ENCODE data around the gene AAGAB. TPM values are rescaled to one million over a fixed set of nuclear protein-coding genes. Genes with fewer than 3 reads are reported as not detected.

Gene AAGAB
- total and polyA plus RNA-seq, 2 donors (not counting 1 experiment from before 2014, with no cell fraction given), result 55.8 to 62.5 TPM

DNA sequence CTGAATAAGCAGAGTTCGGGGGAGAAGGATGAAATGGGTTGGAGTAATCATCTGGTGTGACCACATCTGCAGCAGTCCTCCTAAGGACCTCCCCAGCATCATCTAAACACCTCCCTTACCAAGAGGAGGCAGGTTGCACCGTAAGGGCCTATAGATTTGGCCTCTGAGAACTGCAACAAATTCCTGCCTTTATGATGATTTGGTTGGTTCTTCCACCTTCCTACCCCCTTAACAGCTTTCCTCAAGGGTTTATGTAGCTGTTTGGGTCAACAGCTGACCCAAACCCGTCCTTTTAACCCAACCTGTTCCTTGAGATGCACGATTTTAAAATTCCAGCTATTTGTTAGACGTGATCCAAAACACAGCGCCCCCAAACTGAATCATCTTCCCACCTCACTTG, 58.2 kb downstream of the AAGAB start:
- Histone ChIP-seq H3K9me3 (ENCODE audit: control insufficient read depth, insufficient read depth, low read depth, low read length) (no peaks in the 10 kb centered on the region), H3K27ac (ENCODE audit: insufficient read depth, low read length) (peak overlapping the region; percentile 69), H3K36me3 (ENCODE audit: control insufficient read depth, insufficient read depth, low read length) (peaks cover 17% of the 10 kb centered on the region), H3K4me1 (ENCODE audit: control insufficient read depth, extremely low read depth, insufficient read depth, low read length) (peaks cover 27% of the 10 kb centered on the region), H3K27me3 (ENCODE audit: control insufficient read depth, insufficient read depth, low read length) (no peaks in the 10 kb centered on the region), H3K4me3 (replicated peaks in 1 of 4; ENCODE audit: control extremely low read depth in 1 of 4, insufficient read depth in 1 of 4, low read depth in 3 of 4, low read length in 4 of 4) (no peak overlapping the region), H2AFZ (ENCODE audit: low read length) (no peak overlapping the region), H4K20me1 (ENCODE audit: control insufficient read depth, extremely low read depth, insufficient read depth, low read length) (no peaks in the 10 kb centered on the region), H3K79me2 (ENCODE audit: control insufficient read depth, insufficient read depth, low read length) (no peaks in the 10 kb centered on the region), H3K4me2 (ENCODE audit: extremely low read depth, insufficient read depth, low read length) (peak overlapping the region; percentile 29), H3K9ac (ENCODE audit: insufficient read depth, low read length) (no peak overlapping the region)
- TF ChIP-seq CTCF (conservative IDR thresholded peaks at IDR 0.05 in 1 of 2, IDR thresholded peaks at IDR 0.05 in 1 of 2; ENCODE audit: low read depth in 1 of 2, low read length in 2 of 2) (no peak), EZH2 (IDR thresholded peaks at IDR 0.05; ENCODE audit: low read length, missing control alignments) (no peak)
- DNase-seq (ENCODE audit: low read depth in 2 of 2), result no peak

- H3K27ac ChIP-seq (ENCODE audit: insufficient read depth, low read length), result peak overlapping the region; percentile 9
- no peaks in the 10 kb centered on the region for H3K79me2 ChIP-seq (ENCODE audit: control insufficient read depth, insufficient read depth, low read length)
- H3K4me2 ChIP-seq (ENCODE audit: extremely low read depth, insufficient read depth, low read length), result no peak overlapping the region
- no peak for DNase-seq (ENCODE audit: low read depth in 2 of 2)
- H3K4me1 ChIP-seq (ENCODE audit: control insufficient read depth, extremely low read depth, insufficient read depth, low read length), result peaks cover 24% of the 10 kb centered on the region
- H3K9ac ChIP-seq (ENCODE audit: insufficient read depth, low read length), result no peak overlapping the region
- TF ChIP-seq EZH2 (IDR thresholded peaks at IDR 0.05; ENCODE audit: low read length, missing control alignments), result no peak
- no peak for TF ChIP-seq CTCF (conservative IDR thresholded peaks at IDR 0.05 in 1 of 2, IDR thresholded peaks at IDR 0.05 in 1 of 2; ENCODE audit: low read depth in 1 of 2, low read length in 2 of 2)
- no peak overlapping the region for H2AFZ ChIP-seq (ENCODE audit: low read length)
- H3K36me3 ChIP-seq (ENCODE audit: control insufficient read depth, insufficient read depth, low read length), result peaks cover 23% of the 10 kb centered on the region
- no peak overlapping the region for H3K4me3 ChIP-seq (replicated peaks in 1 of 4; ENCODE audit: control extremely low read depth in 1 of 4, insufficient read depth in 1 of 4, low read depth in 3 of 4, low read length in 4 of 4)
- H3K9me3 ChIP-seq (ENCODE audit: control insufficient read depth, insufficient read depth, low read depth, low read length), result no peaks in the 10 kb centered on the region
- no peaks in the 10 kb centered on the region for H3K27me3 ChIP-seq (ENCODE audit: control insufficient read depth, insufficient read depth, low read length)
- H4K20me1 ChIP-seq (ENCODE audit: control insufficient read depth, extremely low read depth, insufficient read depth, low read length), result no peaks in the 10 kb centered on the region
These were observed 59.2 kb downstream of the AAGAB start for GRCh38 chr15:67195305-67195704.

DNA sequence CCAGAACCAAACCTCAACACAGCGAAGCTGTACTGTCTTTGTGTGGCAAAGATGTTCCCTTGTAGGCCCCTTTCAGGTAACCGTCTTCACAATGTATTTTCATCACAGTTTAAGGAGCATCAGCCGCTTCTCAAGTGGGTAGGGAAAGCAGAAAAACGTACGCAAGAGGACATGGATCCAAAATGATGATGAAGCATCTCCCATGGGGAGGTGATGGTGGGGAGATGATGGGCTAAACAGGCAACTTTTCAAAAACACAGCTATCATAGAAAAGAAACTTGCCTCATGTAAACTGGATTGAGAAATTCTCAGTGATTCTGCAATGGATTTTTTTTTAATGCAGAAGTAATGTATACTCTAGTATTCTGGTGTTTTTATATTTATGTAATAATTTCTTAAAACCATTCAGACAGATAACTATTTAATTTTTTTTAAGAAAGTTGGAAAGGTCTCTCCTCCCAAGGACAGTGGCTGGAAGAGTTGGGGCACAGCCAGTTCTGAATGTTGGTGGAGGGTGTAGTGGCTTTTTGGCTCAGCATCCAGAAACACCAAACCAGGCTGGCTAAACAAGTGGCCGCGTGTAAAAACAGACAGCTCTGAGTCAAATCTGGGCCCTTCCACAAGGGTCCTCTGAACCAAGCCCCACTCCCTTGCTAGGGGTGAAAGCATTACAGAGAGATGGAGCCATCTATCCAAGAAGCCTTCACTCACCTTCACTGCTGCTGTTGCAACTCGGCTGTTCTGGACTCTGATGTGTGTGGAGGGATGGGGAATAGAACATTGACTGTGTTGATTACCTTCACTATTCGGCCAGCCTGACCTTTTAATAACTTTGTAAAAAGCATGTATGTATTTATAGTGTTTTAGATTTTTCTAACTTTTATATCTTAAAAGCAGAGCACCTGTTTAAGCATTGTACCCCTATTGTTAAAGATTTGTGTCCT, 60.0 kb downstream of the AAGAB start:
- DNase-seq (ENCODE audit: low read depth in 2 of 2), result no peak

More for the DNA sequence above, 60.0 kb downstream of the AAGAB start:
- no peak overlapping the region for H3K4me3 ChIP-seq (replicated peaks in 1 of 4; ENCODE audit: control extremely low read depth in 1 of 4, insufficient read depth in 1 of 4, low read depth in 3 of 4, low read length in 4 of 4)
- no peaks in the 10 kb centered on the region for H4K20me1 ChIP-seq (ENCODE audit: control insufficient read depth, extremely low read depth, insufficient read depth, low read length)
- peaks cover 21% of the 10 kb centered on the region for H3K4me1 ChIP-seq (ENCODE audit: control insufficient read depth, extremely low read depth, insufficient read depth, low read length)
- no peak overlapping the region for H3K9ac ChIP-seq (ENCODE audit: insufficient read depth, low read length)
- no peak overlapping the region for H2AFZ ChIP-seq (ENCODE audit: low read length)
- no peaks in the 10 kb centered on the region for H3K9me3 ChIP-seq (ENCODE audit: control insufficient read depth, insufficient read depth, low read depth, low read length)
- H3K79me2 ChIP-seq (ENCODE audit: control insufficient read depth, insufficient read depth, low read length), result no peaks in the 10 kb centered on the region
- TF ChIP-seq CTCF (conservative IDR thresholded peaks at IDR 0.05 in 1 of 2, IDR thresholded peaks at IDR 0.05 in 1 of 2; ENCODE audit: low read depth in 1 of 2, low read length in 2 of 2) (no peak), EZH2 (IDR thresholded peaks at IDR 0.05; ENCODE audit: low read length, missing control alignments) (no peak)
- H3K27me3 ChIP-seq (ENCODE audit: control insufficient read depth, insufficient read depth, low read length), result no peaks in the 10 kb centered on the region
- H3K36me3 ChIP-seq (ENCODE audit: control insufficient read depth, insufficient read depth, low read length), result peaks cover 28% of the 10 kb centered on the region
- no peak overlapping the region for H3K4me2 ChIP-seq (ENCODE audit: extremely low read depth, insufficient read depth, low read length)
- H3K27ac ChIP-seq (ENCODE audit: insufficient read depth, low read length), result no peak overlapping the region

Data from fibroblast of lung (primary cell).